ENCODE data around the gene CAMK2D.

Gene CAMK2D

DNA sequence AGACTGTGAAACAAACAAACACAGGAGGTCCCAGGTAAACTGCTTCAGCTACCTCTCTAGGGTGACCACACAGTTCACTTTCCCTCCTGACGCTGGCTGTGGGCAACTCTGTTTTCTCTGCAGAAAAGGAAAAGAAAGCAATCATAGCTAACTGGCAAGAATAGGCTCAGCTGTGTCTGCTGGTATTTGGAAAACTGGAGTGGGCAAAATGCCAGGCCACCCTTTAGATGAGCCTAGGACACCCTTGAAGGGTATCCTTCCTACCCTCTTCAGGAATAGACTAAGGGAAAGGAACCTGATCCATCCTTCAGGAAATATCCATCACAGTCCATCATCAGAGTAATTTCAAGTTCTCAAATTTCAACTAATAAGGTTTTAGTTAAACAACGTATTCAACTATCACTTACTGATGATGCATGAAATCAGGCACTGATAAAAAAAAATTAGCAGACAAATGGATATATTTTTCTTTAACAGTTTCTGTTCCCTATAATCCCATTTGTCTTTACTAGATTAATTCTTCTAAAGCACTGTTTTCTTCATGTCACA is 60.9 kb downstream of the CAMK2D start:
- H2BK120ac ChIP-seq (ENCODE audit: low read depth, low read length): no peak overlapping the region
- no peak overlapping the region for H2BK5ac ChIP-seq (ENCODE audit: low read length)
- H3K27ac ChIP-seq (replicated peaks; ENCODE audit: low read length): no peak overlapping the region
- H3K9ac ChIP-seq (ENCODE audit: low read depth, low read length, poor library complexity): no peak overlapping the region
- no peak for DNase-seq (ENCODE audit: low spot score)
- no peak overlapping the region for H2AFZ ChIP-seq (ENCODE audit: low read length)
- H2BK12ac ChIP-seq (ENCODE audit: low read length): no peak overlapping the region
- no peak overlapping the region for H4K91ac ChIP-seq (ENCODE audit: low read depth, low read length, poor library complexity)
- no peak overlapping the region for H3K4me2 ChIP-seq (ENCODE audit: insufficient read depth, low read length, poor library complexity, severe bottlenecking)
- H3K79me1 ChIP-seq (ENCODE audit: low read depth, low read length): peaks cover 2% of the 10 kb centered on the region
- no peak overlapping the region for H4K8ac ChIP-seq (ENCODE audit: low read depth, low read length)
- H2AK5ac ChIP-seq (ENCODE audit: low read depth, low read length): no peak overlapping the region
- H3K36me3 ChIP-seq (replicated peaks in 1 of 2; ENCODE audit: control insufficient read depth in 2 of 2, insufficient read depth in 2 of 2, low read length in 2 of 2): no peaks in the 10 kb centered on the region
- no peaks in the 10 kb centered on the region for H3K9me3 ChIP-seq (replicated peaks in 1 of 2; ENCODE audit: control insufficient read depth in 2 of 2, insufficient read depth in 1 of 2, low read depth in 1 of 2, low read length in 2 of 2)
- no CpG with 5 or more reads among the region's 2 CpGs for WGBS, 2 donors (ENCODE audit: extremely low coverage in 2 of 2, insufficient read length in 2 of 2, insufficient replicate concordance in 1 of 2)
- H3K4me1 ChIP-seq (ENCODE audit: control insufficient read depth in 2 of 2, insufficient read depth in 1 of 2, low read depth in 1 of 2, low read length in 2 of 2): no peaks in the 10 kb centered on the region
- no peak overlapping the region for H3K4me3 ChIP-seq (ENCODE audit: low read length in 2 of 2)
- no peak overlapping the region for H3K4ac ChIP-seq (ENCODE audit: low read length)
- H3K27me3 ChIP-seq (ENCODE audit: control insufficient read depth in 3 of 3, insufficient read depth in 3 of 3, low read depth in 1 of 3, low read length in 3 of 3): no peaks in the 10 kb centered on the region
- H3K14ac ChIP-seq (ENCODE audit: low read length): no peak overlapping the region
- H2BK15ac ChIP-seq (ENCODE audit: low read length): no peak overlapping the region
- no peak overlapping the region for H3K23ac ChIP-seq (ENCODE audit: low read depth, low read length, poor library complexity)
- no peak overlapping the region for H3K18ac ChIP-seq (ENCODE audit: low read length)

GRCh38 chr4:113699772-113700171 is 61.8 kb downstream of the CAMK2D start:
- Histone ChIP-seq H2BK12ac (ENCODE audit: low read length) (no peak overlapping the region), H2AK5ac (ENCODE audit: low read depth, low read length) (no peak overlapping the region), H3K9me3 (replicated peaks in 1 of 2; ENCODE audit: control insufficient read depth in 2 of 2, insufficient read depth in 1 of 2, low read depth in 1 of 2, low read length in 2 of 2) (no peaks in the 10 kb centered on the region), H3K4me3 (ENCODE audit: low read length in 2 of 2) (no peak overlapping the region), H3K14ac (ENCODE audit: low read length) (no peak overlapping the region), H3K23ac (ENCODE audit: low read depth, low read length, poor library complexity) (no peak overlapping the region), H3K27ac (replicated peaks; ENCODE audit: low read length) (no peak overlapping the region), H3K4me2 (ENCODE audit: insufficient read depth, low read length, poor library complexity, severe bottlenecking) (no peak overlapping the region), H3K9ac (ENCODE audit: low read depth, low read length, poor library complexity) (no peak overlapping the region), H2BK5ac (ENCODE audit: low read length) (no peak overlapping the region), H3K79me1 (ENCODE audit: low read depth, low read length) (peaks cover 2% of the 10 kb centered on the region), H3K4me1 (ENCODE audit: control insufficient read depth in 2 of 2, insufficient read depth in 1 of 2, low read depth in 1 of 2, low read length in 2 of 2) (no peaks in the 10 kb centered on the region), H2BK15ac (ENCODE audit: low read length) (no peak overlapping the region), H3K18ac (ENCODE audit: low read length) (no peak overlapping the region), H2BK120ac (ENCODE audit: low read depth, low read length) (no peak overlapping the region), H4K91ac (ENCODE audit: low read depth, low read length, poor library complexity) (no peak overlapping the region), H2AFZ (ENCODE audit: low read length) (no peak overlapping the region), H3K36me3 (replicated peaks in 1 of 2; ENCODE audit: control insufficient read depth in 2 of 2, insufficient read depth in 2 of 2, low read length in 2 of 2) (no peaks in the 10 kb centered on the region), H3K4ac (ENCODE audit: low read length) (no peak overlapping the region), H3K27me3 (ENCODE audit: control insufficient read depth in 3 of 3, insufficient read depth in 3 of 3, low read depth in 1 of 3, low read length in 3 of 3) (no peaks in the 10 kb centered on the region), H4K8ac (ENCODE audit: low read depth, low read length) (no peak overlapping the region)
- no CpG with 5 or more reads among the region's 2 CpGs for WGBS, 2 donors (ENCODE audit: extremely low coverage in 2 of 2, insufficient read length in 2 of 2, insufficient replicate concordance in 1 of 2)
- DNase-seq (ENCODE audit: low spot score): no peak

DNA sequence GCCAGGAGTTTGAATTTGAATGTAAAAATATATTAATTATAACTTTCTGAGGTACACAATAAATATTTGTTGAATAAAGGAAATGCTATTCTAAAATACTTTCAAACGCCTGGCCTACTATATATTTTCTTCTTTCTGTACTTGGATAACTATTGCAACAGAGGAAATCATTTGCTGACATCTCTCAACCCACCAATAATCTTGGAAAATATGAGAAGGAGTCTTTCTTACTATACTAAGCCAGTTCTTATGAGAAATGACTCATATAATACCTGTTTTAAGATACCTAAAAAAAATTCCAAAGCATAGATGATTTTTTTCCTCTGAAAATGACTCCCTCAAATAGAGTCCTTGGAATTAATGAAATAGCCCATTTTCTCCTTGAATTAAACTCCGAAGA is 64.1 kb downstream of the CAMK2D start:
- H3K18ac ChIP-seq (ENCODE audit: low read length): no peak overlapping the region
- H3K14ac ChIP-seq (ENCODE audit: low read length): no peak overlapping the region
- H3K4me1 ChIP-seq (ENCODE audit: control insufficient read depth in 2 of 2, insufficient read depth in 1 of 2, low read depth in 1 of 2, low read length in 2 of 2): no peaks in the 10 kb centered on the region
- H3K23ac ChIP-seq (ENCODE audit: low read depth, low read length, poor library complexity): no peak overlapping the region
- no peak overlapping the region for H2AFZ ChIP-seq (ENCODE audit: low read length)
- peaks cover 2% of the 10 kb centered on the region for H3K79me1 ChIP-seq (ENCODE audit: low read depth, low read length)
- no peak overlapping the region for H3K4ac ChIP-seq (ENCODE audit: low read length)
- H2AK5ac ChIP-seq (ENCODE audit: low read depth, low read length): no peak overlapping the region
- H3K36me3 ChIP-seq (replicated peaks in 1 of 2; ENCODE audit: control insufficient read depth in 2 of 2, insufficient read depth in 2 of 2, low read length in 2 of 2): no peaks in the 10 kb centered on the region
- H3K9me3 ChIP-seq (replicated peaks in 1 of 2; ENCODE audit: control insufficient read depth in 2 of 2, insufficient read depth in 1 of 2, low read depth in 1 of 2, low read length in 2 of 2): no peaks in the 10 kb centered on the region
- H3K4me3 ChIP-seq (ENCODE audit: low read length in 2 of 2): no peak overlapping the region
- H2BK15ac ChIP-seq (ENCODE audit: low read length): no peak overlapping the region
- no peak overlapping the region for H4K91ac ChIP-seq (ENCODE audit: low read depth, low read length, poor library complexity)
- no peak overlapping the region for H2BK120ac ChIP-seq (ENCODE audit: low read depth, low read length)
- DNase-seq (ENCODE audit: low spot score): no peak
- no peak overlapping the region for H3K4me2 ChIP-seq (ENCODE audit: insufficient read depth, low read length, poor library complexity, severe bottlenecking)
- no peak overlapping the region for H2BK12ac ChIP-seq (ENCODE audit: low read length)
- no peaks in the 10 kb centered on the region for H3K27me3 ChIP-seq (ENCODE audit: control insufficient read depth in 3 of 3, insufficient read depth in 3 of 3, low read depth in 1 of 3, low read length in 3 of 3)
- no peak overlapping the region for H2BK5ac ChIP-seq (ENCODE audit: low read length)
- no peak overlapping the region for H3K27ac ChIP-seq (replicated peaks; ENCODE audit: low read length)
- H4K8ac ChIP-seq (ENCODE audit: low read depth, low read length): no peak overlapping the region
- WGBS, 2 donors (ENCODE audit: extremely low coverage in 2 of 2, insufficient read length in 2 of 2, insufficient replicate concordance in 1 of 2): no CpG with 5 or more reads among the region's 2 CpGs
- H3K9ac ChIP-seq (ENCODE audit: low read depth, low read length, poor library complexity): no peak overlapping the region

DNA sequence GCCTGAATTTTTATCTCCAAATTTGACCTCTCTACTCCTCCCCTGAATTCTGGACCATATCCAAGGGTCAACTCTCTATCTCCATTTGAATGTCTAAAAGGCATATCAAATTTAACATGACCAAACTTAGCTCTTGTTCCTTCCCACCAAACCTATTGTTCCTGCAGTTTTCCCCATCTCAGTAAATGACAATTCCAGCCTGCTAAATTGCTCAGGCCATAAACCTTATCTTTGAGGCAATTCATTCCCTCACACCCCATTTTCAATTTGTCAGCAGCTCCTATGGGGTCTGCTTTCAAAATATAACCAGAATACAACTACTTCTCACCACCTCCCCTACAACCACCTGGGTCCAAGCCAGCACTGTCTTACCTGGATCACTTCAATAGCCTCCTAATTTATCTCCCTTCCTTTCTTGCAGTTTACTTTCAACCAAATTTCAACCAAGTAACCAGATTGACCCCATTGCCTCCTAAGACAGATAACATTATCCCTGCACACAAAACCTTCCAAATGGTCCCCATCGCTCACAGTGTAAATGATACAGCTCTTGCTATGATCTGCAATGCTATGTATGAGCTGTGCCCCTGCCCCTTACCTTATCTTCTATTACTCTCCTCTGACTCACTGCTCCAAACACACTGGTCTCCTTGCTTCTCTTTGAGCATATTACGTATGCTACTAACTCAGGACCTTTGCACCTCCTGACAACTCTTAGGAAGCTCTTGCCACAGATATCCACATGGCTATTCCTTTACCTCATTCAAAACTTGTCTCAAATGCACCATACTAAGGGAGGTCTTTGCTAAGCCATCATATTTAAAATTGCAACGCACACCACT is 66.0 kb downstream of the CAMK2D start:
- H3K27me3 ChIP-seq (ENCODE audit: control insufficient read depth in 3 of 3, insufficient read depth in 3 of 3, low read depth in 1 of 3, low read length in 3 of 3): no peaks in the 10 kb centered on the region
- H2BK120ac ChIP-seq (ENCODE audit: low read depth, low read length): no peak overlapping the region
- H4K8ac ChIP-seq (ENCODE audit: low read depth, low read length): no peak overlapping the region
- H2AFZ ChIP-seq (ENCODE audit: low read length): no peak overlapping the region
- H3K4me3 ChIP-seq (ENCODE audit: low read length in 2 of 2): no peak overlapping the region
- no peaks in the 10 kb centered on the region for H3K36me3 ChIP-seq (replicated peaks in 1 of 2; ENCODE audit: control insufficient read depth in 2 of 2, insufficient read depth in 2 of 2, low read length in 2 of 2)
- H3K18ac ChIP-seq (ENCODE audit: low read length): no peak overlapping the region
- no peak overlapping the region for H3K9ac ChIP-seq (ENCODE audit: low read depth, low read length, poor library complexity)
- no peak for DNase-seq (ENCODE audit: low spot score)
- no peak overlapping the region for H2AK5ac ChIP-seq (ENCODE audit: low read depth, low read length)
- H3K4me2 ChIP-seq (ENCODE audit: insufficient read depth, low read length, poor library complexity, severe bottlenecking): no peak overlapping the region
- H3K79me1 ChIP-seq (ENCODE audit: low read depth, low read length): peaks cover 2% of the 10 kb centered on the region
- H3K4me1 ChIP-seq (ENCODE audit: control insufficient read depth in 2 of 2, insufficient read depth in 1 of 2, low read depth in 1 of 2, low read length in 2 of 2): no peaks in the 10 kb centered on the region
- H2BK15ac ChIP-seq (ENCODE audit: low read length): no peak overlapping the region
- no peak overlapping the region for H2BK12ac ChIP-seq (ENCODE audit: low read length)
- H2BK5ac ChIP-seq (ENCODE audit: low read length): no peak overlapping the region
- H4K91ac ChIP-seq (ENCODE audit: low read depth, low read length, poor library complexity): no peak overlapping the region
- H3K9me3 ChIP-seq (replicated peaks in 1 of 2; ENCODE audit: control insufficient read depth in 2 of 2, insufficient read depth in 1 of 2, low read depth in 1 of 2, low read length in 2 of 2): no peaks in the 10 kb centered on the region
- H3K27ac ChIP-seq (replicated peaks; ENCODE audit: low read length): no peak overlapping the region
- WGBS, 2 donors (ENCODE audit: extremely low coverage in 2 of 2, insufficient read length in 2 of 2, insufficient replicate concordance in 1 of 2): no CpG with 5 or more reads among the region's 3 CpGs
- H3K23ac ChIP-seq (ENCODE audit: low read depth, low read length, poor library complexity): no peak overlapping the region
- H3K14ac ChIP-seq (ENCODE audit: low read length): no peak overlapping the region
- H3K4ac ChIP-seq (ENCODE audit: low read length): no peak overlapping the region
